Lower leg skin (tissue), 4 donors: ENCODE results near the gene CTNNA2. TPM values are rescaled to one million over a fixed set of nuclear protein-coding genes. Genes with fewer than 3 reads are reported as not detected.

Experiments used
- DNase-seq, 2 donors: peaks; one replicate each; pipeline ENCODE4 v3.0.0-alpha.2; 2019; ENCODE audit warnings: low spot score in 2 of 2
- H3K4me3 ChIP-seq: fragments of 200-600 bp; sonication (generic); 2 replicates; pipeline ENCODE4 v1.5.1; 2017; ENCODE audit warnings: mild to moderate bottlenecking, low read depth; ENCODE audit not compliant: poor library complexity, severe bottlenecking
- CTCF ChIP-seq, 3 donors: fragments of 450-650 bp; IDR thresholded peaks; one replicate each; pipeline ENCODE4 v1.5.1; 2016; ENCODE audit warnings: antibody characterized with exemption in 3 of 3, mild to moderate bottlenecking in 3 of 3, moderate library complexity in 2 of 3
- POLR2A ChIP-seq, 2 donors: fragments of 450-650 bp; IDR thresholded peaks; one replicate each; pipeline ENCODE4 v1.6.1; 2016 to 2017; ENCODE audit warnings: antibody characterized with exemption in 2 of 2, mild to moderate bottlenecking in 1 of 2, moderate library complexity in 1 of 2
- WGBS, 2 donors: methylation state at CpG; one replicate each; pipeline ENCODE4 v1.1.5; 2018; 5-methylcytosine and 5-hydroxymethylcytosine counted together
- intact Hi-C: fragments of 100-400 bp; cut with DNase I; formaldehyde crosslinking; loops from one replicate; pipeline ENCODE4 v1.15.0; 2023; ENCODE audit warnings: low total_unique reads
- total RNA-seq, 4 donors: library from RNA; depleted of rRNA; stranded (reverse); fragments of >200 nt; gene quantifications; one replicate each; pipeline ENCODE4 v1.1.0, GENCODE V29; 2016

Gene CTNNA2
- total RNA-seq, 4 donors from 2014 or later = not detected

GRCh38 chr2:79844011-79844410 lies 331.2 kb downstream of the CTNNA2 start:
- DNase-seq = no peak
- H3K4me3 ChIP-seq = no peak overlapping the region
- 67 to 72% methylated on average over 1 of the region's 1 CpG for WGBS, 2 donors
- intact Hi-C loops = no loop called here
- TF ChIP-seq POLR2A (IDR thresholded peaks at IDR 0.05) = no peak
- no peak for TF ChIP-seq CTCF (IDR thresholded peaks at IDR 0.05)

- WGBS, 2 donors = 76 to 83% methylated on average over 1 of the region's 1 CpG
- H3K4me3 ChIP-seq = no peak overlapping the region
- TF ChIP-seq POLR2A (IDR thresholded peaks at IDR 0.05) = no peak
- TF ChIP-seq CTCF (IDR thresholded peaks at IDR 0.05) = no peak
- intact Hi-C loops = no loop called here
- DNase-seq = no peak
These were observed 334.0 kb downstream of the CTNNA2 start for GRCh38 chr2:79846878-79847277.

GRCh38 chr2:79849241-79849640 lies 336.4 kb downstream of the CTNNA2 start:
- H3K4me3 ChIP-seq = no peak overlapping the region
- intact Hi-C loops = no loop called here
- TF ChIP-seq POLR2A (IDR thresholded peaks at IDR 0.05) (no peak), CTCF (IDR thresholded peaks at IDR 0.05) (no peak)
- no peak for DNase-seq

- TF ChIP-seq CTCF (IDR thresholded peaks at IDR 0.05) (no peak), POLR2A (IDR thresholded peaks at IDR 0.05) (no peak)
- WGBS, 2 donors = 83 to 92% methylated on average over 1 of the region's 1 CpG
- no peak for DNase-seq
- H3K4me3 ChIP-seq = no peak overlapping the region
- intact Hi-C loops = no loop called here
These were observed 337.1 kb downstream of the CTNNA2 start for GRCh38 chr2:79849949-79850348.

GRCh38 chr2:79850912-79851311 lies 338.1 kb downstream of the CTNNA2 start:
- intact Hi-C loops = no loop called here
- H3K4me3 ChIP-seq = no peak overlapping the region
- DNase-seq = no peak
- TF ChIP-seq POLR2A (IDR thresholded peaks at IDR 0.05) (no peak), CTCF (IDR thresholded peaks at IDR 0.05) (no peak)

GRCh38 chr2:79855264-79856006 lies 342.6 kb downstream of the CTNNA2 start:
- DNase-seq = no peak
- H3K4me3 ChIP-seq = no peak overlapping the region
- intact Hi-C loops = no loop called here
- 52 to 55% methylated on average over 10 of the region's 10 CpGs for WGBS, 2 donors
- TF ChIP-seq POLR2A (IDR thresholded peaks at IDR 0.05) (no peak), CTCF (IDR thresholded peaks at IDR 0.05) (no peak)
